ENCODE data around the gene FCSK.
"Not testable (repeated sequence)": the region's sequence is repeated elsewhere in the genome, so short reads cannot be mapped to it uniquely, and the experiment has no call there.

The FCSK gene

DNA sequence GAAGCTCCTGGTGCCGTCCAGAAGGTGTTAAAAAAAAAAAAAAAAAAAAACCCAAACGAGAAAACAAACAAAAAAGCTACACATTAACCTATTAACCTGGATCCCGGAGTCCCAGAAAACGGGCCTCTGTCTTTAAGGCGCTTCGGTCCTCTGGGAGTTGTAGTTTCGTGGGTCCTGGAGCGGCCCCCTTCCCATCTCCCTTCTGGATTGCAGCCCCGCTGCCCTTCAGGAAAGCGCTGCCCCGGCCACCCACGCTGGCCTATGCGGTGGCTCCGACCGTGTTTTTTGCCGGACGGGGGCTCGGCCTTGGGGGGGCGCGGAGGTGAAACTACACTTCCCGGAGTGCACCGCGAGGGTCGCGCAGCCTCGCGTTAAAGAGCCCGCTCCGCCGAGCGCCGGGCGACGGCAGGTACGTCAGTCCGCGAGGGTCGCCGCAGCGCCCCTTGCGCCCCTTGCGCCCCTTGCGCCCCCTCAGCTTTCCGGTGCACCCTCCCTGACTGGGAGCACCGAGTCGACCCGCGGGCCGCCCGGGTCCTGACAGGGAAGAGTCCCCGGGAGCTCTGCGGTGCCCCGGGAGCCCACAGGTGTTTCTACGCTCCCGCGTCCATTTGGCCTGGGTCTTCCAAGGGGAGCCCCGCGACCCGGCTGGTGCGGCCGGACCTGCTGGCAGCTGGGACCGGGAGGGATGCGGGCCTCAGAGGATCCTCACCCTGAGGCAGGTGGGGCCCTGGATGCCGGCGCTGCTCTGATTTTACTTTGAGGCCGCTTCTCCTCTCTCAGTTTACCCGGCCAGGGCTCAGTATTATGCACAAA, at the start of gene FCSK:
Gene FCSK, plus strand, starts transcription at position 374 of the 813 bp plus-strand sequence. CDS start 8,596 bp downstream, outside the sequence.
- DNase-seq, result peak; percentile 56

DNA sequence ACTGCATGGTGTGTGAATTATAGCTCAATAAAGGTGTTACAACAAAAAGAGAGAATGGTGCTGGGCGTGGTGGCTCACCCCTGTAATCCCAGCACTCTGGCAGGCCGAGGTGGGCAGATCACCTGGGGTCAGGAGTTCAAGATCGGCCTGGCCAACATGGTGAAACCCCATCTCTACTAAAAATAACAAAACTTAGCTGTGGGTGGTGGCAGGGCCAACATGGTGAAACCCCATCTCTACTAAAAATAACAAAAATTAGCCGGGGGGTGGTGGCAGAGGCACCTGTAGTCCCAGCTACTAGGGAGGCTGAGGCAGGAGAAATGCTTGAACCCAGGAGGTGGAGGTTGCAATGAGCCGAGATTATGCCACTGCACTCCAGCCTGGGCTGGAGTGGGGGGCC, 48.3 kb upstream of the FCSK start:
- DNase-seq, result not testable (repeated sequence)

DNA sequence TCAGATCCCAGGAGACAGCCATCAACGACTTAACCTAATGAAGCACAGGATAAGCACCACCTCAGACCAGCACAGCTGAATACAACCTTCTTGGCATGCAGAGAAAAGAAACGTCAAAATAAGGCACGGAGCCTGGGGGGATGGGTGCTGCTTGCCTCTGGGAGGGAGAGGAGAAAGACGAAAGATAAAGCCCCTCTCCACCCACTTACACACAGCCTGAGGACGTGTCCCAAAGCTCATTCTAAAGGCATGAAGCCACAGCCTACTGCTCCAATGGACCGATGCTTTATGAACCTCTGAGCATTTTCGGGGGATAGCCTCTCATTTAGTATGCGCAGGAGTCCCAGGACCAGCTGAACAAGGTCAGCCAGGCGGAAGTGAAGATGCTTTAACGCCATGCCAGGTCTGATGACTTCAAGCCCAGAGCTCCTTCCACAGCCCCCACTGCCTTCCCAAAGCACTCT, 46.6 kb upstream of the FCSK start:
- no peak for DNase-seq

DNA sequence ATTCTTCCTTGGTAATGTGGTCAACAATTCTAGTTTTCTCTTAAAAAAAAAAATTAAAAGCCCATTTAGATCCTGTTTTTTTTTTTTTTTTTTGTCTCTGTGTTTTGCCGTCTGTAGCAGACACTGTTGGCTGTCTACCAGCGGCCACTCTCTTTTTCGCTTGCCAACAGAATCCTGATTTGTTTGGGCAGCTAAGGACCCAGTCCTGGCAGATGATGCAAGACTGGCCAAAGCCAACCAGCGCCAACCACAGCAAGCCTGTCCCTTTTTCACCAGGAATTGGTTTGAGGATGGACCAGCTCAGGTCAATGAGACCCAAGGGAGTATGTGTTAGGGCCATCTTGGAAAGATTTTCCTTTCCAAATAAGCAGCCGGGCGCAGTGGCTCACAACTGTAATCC, 43.7 kb upstream of the FCSK start:
- no peak for DNase-seq

DNA sequence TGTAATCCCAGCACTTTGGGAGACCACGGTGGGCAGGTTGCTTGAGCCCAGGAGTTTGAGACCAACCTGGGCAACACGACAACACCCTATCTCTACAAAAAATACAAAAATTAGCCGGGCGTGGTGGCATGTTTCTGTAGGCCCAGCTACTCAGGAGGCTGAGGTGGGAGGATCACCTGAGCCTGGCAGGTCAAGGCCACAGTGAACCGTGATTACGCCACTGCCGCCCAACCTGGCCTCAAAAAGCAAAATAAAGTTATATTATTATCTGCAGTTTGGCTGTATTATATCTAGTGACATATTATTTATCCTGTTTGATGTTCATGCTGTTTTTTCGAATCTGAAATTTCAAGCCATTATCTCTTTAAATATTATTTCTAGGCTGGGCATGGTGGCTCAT, 42.0 kb upstream of the FCSK start:
- DNase-seq, result no peak

DNA sequence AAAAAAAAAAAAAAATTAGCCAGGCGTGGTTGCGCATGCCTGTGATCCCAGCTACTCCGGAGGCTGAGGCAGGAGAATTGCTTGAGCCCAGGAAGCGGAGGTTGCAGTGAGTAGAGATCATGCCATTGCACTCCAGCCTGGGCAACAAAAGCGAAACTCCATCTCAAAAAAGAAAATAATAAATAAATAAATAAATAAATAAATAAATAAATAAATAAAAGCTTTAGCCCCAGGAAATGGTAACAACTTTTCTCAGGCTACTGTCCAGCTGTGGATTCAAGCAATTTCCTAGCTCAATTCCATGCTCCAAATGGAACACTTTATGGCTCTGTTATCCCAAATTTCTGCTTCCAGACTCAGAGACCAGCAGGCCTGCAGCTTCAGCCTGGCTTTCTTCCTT, 40.8 kb upstream of the FCSK start:
- not testable (repeated sequence) for DNase-seq

DNA sequence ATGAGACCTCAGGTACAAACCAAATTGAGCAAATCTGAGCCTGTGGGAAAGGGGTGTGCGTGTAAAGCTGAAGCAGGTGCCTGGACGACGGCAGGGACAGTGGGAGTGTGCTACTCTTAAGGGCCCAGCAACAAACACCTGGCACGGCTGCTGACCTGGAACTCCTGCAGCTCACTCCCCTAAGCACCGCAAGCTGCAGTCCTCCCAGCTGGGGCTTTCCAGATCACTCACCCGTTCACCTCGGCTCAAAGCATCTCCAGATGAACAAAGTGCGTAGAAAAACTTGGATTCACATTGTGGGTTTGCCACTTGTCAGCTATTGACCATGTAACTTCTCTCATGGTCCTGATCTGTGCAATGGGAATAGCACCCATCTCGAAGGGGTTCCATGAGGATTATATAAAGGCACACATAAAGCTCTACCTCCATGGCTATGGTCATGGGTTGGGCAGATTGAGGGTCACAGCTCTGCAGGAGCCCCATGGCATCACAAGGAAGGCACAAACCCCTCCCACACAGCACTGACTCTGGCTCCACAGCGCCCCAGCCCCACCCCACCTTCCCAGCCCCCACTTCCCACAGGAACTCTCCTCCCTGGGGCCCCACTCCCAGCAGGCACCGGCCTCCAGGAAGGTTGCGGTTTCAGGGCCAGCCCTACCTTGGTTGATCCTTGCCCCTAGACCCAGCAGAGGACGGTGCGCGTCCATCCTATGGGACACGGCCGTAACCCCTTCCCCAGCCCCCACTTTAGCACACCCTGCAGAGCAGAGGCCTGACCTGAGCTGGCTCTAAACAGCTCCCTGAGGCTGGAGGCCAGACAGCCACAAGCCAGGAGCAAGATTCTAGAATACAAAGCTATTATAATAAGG, 37.4 kb upstream of the FCSK start:
- DNase-seq, result no peak

DNA sequence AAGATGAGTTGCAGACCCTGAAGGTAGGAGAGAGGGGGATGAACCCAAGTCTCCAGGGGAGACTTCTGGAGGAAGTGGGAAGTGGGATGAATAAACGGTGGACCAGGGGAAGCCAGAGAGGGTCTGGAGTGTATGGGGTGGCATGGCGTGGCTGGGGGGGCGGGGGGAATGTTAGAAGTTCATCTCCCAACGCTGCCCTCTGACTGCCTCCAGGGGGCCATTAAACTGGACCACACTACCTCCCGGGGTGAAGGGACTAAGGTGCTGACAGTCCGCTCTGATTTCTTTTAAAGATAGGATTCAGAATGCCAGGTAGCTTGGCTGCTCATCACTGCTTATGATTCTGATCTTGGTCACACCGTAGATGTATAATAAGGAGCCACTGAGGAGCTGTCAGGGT, 36.7 kb upstream of the FCSK start:
- DNase-seq, result no peak

DNA sequence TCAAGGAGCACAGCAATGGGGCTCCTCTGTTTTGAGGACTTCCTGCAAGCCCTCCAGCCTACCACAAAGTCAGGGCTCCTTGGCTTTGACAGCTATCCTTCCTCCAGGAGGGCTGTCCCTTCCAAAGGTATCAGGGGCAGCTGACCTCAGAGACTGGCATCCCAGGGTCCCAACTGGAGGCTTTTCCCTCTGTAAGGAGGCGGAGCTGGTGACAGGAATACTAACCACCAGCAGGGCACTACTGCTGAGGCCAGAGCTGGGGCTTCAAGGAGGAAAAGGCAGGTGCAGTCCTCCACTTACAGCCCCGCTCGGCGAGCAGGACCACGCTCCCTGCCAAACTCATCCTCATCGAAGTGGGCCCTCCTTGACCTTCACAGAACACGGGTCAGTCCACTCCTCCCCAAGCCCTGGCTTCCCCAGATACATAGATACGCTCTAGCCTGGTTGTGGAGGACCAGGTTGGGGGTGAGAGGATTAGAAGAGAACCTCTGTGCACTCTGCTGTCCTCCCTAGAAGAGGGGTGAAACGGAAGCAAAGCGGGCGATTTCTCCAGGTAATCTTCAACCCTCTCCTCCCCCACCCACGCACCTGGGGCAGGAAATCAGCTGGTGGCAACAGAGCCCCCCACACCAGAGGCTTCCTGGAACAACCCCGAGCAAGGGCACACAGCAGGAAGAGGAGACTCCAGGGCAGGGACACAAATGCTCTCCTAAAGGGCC, 36.0 kb upstream of the FCSK start:
- DNase-seq, result no peak

DNA sequence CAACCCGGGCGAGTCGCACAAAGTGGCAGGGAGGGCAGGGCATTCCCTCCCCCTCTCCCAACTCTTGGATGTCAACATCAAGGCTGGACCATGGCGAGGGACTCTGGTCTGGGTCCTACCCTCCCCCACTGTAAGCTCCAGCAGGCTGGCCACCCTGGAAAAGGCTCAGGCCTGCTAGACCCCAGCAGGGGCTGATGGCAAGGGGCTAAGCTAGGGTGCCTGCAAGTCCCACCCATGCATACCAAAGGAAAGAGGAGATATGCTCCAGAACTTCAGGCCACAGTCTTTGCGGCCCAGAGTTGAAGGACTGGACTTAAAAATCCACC, 35.4 kb upstream of the FCSK start:
- no peak for DNase-seq

DNA sequence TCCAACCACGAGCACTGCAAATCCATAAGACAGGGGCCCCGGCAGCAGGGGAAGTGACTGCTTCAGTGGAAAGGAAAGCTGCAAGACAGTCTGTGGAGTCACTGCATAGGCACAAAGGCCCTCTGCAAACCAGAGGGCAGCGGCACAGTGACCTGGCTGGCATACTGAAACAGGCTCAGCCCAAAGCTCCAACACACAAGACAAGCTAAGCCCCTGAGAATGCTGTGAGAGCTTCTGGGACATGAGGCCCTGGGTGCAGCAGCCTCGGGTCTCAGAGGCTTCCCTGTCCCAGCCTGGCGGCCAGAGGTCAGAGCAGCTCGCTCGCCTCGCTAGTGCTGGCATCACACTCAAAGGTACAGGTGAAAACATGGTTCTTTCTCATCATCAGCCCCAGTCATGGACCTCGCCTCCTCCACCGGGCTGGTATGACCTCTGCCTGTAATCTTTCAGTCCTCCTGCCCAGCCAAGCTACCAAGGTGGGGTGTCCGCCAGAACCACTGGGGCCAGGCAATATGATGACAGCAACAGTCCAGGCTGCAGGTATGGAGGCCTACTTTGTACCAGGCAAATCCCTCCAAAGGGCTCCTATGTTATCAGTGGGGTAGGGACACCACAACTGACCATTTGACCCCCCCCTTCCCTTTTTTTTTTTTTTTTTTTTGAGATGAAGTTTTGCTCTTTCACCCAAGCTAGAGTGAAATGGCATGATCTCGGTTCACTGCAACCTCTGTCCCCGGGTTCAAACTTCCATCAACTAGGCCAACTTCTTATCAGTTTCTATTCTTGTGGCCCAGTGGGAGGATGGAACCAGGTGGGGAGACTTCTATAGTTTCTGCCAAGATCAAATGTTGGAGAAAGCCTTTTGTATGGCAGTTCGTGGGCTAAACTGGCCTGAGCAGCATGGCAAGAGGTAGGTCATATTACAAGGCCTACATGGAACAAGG, 34.7 kb upstream of the FCSK start:
- no peak for DNase-seq

DNA sequence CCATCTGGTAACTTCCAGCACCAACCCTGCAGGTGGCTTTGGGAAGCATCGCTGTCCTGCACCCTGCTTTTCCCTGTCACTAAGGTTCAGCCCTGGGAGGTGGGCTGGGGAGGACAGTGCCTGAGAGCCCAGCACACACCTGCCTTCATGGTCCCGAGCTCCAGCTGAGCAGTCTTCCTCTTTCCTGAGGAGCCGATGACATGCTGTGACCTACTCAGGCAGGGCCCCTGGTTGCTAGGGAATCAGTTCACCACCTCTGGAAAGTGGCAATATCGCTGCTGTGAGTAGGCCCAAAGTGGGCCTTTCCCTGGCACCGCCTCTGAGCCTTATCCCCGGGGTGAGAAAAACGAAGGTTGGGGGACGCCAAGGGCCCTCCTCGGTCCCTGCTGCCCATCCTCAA, 33.4 kb upstream of the FCSK start:
- no peak for DNase-seq

DNA sequence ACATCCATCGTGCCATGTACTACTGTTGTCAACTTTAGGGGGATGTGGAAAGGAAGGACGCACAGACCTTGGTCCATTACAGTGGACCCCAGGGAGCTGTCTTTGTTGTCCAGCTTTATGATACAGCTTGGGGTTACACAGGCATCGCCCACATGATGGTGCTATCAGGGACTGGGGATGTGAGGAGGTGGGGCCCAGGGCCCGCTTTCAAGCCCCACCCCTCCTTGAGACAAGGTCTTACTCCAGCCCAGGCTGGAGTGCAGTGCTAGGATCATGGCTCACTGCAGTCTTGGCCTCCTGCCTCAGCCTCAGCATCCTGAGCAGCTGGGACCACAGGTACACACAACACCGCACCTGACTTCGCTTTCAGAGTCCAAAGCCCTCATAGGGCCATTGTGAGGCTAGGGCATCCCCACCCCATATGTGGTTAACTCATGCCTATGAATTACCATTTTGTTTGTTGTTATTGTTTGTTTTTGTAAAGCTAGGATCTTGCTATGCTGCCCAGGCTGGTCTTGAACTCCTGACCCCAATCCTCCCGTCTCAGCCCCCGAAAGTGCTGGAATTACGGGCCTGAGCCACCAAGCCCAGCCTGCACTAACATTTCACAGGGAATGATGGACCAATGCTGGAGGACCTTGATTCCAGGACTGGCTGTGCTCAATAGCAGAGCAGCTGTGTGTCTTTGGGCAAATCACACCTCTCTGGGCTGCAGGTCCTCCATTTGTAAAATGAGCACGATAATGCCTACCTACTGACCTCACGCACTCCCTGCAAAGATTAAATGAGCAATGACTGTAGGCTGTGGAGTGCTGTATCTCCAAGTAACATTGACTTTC, 32.7 kb upstream of the FCSK start:
- no peak for DNase-seq

GRCh38 chr16:70422543-70422942, 31.9 kb upstream of the FCSK start:
- no peak for DNase-seq

DNA sequence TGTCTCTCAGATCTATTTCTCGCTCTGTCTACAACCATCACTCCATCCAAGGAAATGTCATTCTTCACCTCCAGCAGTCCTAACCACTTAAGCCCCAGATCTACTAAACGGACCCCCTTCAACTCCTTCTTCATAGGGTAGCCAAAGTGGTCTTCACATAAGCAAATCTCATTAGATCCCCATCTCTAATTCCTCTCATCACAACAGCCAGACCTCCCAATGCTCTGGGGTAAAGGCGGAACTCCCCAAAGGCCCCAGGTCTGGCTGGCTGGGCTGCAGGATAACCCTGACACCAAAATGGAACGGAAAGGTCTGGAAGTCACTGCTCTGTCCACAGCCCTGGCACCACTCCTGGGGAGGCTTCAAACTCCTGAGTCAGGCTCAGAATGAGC, 26.6 kb upstream of the FCSK start:
- no peak for DNase-seq

DNA sequence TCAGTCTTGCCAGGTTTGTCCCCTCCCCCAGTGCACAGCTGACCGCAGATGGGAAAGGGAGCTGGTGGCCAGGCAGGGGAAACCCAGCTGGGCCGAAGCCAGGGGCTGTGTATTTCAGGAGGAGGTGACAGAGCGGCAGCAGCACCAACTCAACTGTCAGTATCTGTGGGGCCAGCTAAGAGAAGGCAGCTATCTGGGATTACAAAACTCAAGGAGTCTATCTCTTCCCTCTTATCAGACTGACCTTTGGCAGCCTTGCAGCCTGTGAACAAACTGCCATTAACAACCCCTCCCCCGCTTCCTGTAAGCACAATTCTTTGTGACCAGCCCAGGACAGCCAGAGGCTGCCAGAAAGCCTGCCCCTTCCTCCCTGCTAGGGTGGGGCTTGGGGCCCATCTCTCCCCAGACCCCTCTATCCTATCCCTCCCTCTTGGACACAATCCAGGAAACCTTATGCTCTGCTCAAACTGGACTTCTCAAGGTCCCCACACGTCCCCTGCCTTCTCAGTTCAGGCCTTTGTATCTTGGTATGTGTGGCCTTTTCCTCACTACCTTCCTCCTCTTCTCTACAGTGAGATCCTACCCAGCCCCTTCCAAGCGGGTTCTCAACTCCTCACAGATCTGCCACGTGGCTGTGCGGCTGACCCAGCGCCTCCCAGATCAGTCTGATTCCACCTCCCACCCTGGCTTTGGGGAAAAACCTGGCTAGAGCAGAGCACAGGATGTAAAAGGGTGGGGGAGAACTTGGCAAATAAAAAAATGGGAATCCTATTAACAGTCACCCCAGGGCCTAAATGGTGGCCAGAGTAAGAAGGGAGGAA, 26.0 kb upstream of the FCSK start:
- DNase-seq, result no peak

DNA sequence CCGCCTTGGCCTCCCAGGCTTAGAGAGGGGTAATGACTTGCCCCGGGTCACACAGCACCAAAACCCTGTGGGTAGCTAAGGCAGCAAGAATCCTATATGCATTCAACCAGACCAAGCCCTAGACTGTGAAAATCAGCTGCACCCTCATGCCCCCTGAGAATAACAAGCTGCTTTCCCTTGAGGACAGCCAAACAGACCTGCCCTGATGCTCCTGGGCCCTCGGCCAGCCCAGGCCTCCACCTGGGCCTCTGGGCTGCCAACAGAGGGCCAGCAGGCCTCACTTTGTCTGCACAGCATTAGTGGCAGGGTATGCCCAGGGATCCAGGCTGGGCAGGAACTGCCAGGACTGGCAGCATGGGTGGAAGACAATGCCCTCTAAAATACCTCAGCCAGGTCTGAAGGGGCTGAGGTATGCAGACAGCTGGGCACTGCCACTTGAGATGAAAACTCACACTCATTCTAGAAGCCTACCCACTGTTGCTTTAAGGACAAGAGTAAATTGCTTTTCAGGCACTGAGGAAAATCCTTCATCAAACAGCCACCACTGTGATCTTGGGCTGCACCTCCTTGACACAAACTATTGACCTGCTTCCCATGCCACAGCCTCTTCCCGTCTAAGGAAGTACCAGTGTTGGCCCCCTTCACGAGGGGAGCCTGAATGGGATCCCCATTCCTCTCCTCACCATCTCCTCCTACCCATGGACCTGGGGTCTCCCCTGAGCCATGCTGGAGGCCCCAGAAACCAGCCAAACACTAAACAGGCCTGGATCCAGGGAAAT, 24.3 kb upstream of the FCSK start:
- DNase-seq, result no peak

DNA sequence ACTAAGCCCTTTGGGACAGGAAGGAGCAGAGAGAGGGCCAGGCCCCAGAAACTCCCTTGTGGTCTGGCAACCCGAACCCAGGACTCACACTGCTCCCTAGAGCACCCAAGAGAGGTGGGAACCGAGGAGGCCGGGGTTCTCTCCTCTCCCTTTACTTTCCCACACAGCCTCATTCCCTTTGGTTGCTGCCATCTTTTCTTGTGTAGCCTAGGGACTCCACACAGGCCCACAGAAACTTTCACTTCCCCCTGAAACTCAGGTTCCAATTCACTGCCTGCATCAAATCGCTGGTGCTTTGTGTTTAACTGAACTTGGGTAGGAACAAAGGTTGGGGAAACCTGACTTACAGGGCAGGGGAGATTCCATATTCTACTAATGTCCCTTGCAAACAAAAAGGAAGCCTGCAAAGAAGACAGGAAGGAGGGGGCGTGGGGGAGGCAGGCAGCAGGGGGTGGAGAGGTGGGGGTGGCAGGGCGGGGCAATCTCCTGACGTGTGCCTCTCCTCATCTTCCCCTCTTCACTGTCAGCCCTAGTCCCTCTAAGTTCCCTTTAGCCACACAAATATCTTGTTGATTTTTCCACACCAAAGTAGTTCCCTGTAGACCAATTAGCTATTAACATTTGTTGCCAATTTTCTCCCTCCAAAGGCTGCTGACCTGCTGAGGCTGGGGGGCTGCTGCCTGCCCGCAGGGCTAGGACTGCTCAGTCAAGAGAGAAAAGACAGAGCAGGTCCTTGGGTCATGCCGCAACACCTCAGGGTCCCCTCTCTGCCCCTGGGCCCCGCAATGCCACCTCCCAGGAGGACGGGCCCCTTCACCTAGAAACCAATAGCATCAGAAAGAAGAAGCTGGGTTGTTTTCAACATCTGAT, 23.5 kb upstream of the FCSK start:
- DNase-seq, result peak; percentile 30

DNA sequence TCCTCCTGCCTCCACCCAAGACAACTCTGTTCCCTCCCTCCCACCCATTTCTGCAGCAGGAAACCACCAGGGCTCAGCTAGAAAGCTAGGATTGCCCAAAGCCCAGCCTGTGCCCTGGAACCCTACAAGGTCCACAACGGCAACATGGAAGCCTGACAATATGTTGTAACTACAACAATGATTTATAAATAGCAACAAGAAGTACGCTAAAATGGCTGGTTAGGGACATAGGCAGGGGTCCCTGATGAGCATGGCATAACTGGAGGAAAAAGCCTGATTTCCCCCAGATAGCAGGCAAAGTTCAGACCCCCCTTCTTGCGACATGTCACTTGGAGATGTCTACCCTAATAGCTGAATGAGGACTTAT, 22.1 kb upstream of the FCSK start:
- no peak for DNase-seq

Data from activated CD4-positive, alpha-beta T cell treated with anti-CD3 and anti-CD28 coated beads for 1 hour (primary cell).